Measurements from ENCODE around the gene DNAJA4.

DNA sequence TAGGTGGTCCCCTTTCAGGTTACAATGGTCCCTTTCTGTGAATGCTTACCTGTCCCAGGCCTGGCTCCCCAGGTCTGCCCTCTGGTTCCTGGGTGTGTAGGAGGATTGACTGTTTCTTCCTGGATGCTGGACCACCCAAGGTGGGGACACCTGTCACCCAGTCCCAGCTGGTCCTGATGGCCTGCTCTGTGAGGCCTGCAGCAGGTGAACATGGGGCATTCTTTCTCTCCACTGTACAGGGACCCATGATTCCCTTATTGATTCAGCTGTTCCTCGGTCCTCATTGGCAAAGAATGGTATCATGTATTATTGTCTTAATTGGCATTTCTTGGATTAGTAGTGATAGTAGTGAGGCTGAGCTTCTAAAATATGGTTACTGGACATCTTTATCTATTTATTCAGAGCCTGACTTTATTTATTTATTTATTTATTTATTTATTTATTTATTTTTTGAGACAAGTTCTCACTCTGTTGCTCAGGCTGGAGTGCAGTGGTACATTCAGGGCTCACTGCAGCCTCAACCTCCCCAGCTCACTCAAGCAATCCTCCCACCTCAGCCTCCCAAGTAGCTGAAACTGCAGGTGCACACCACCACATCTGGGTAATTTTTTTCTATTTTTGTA lies 8.8 kb upstream of the DNAJA4 start:
- TF ChIP-seq, protein P1, sequence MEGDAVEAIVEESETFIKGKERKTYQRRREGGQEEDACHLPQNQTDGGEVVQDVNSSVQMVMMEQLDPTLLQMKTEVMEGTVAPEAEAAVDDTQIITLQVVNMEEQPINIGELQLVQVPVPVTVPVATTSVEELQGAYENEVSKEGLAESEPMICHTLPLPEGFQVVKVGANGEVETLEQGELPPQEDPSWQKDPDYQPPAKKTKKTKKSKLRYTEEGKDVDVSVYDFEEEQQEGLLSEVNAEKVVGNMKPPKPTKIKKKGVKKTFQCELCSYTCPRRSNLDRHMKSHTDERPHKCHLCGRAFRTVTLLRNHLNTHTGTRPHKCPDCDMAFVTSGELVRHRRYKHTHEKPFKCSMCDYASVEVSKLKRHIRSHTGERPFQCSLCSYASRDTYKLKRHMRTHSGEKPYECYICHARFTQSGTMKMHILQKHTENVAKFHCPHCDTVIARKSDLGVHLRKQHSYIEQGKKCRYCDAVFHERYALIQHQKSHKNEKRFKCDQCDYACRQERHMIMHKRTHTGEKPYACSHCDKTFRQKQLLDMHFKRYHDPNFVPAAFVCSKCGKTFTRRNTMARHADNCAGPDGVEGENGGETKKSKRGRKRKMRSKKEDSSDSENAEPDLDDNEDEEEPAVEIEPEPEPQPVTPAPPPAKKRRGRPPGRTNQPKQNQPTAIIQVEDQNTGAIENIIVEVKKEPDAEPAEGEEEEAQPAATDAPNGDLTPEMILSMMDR (IDR thresholded peaks at IDR 0.05), result no peak
- TF ChIP-seq POLR2A (IDR thresholded peaks at IDR 0.05), result no peak

Data from stomach (tissue), 4 donors.